Mesendoderm (in vitro differentiated cells): ENCODE measurements around the gene AKR7A2.
"Not testable (repeated sequence)": the region's sequence is repeated elsewhere in the genome, so short reads cannot be mapped to it uniquely, and the experiment has no call there.

Experiments used
- DNase-seq: peaks from one replicate; pipeline ENCODE4 v3.0.0; 2013
- H2AK5ac ChIP-seq: 2 replicates; pipeline ENCODE4 v1.6.1; 2013; ENCODE audit warnings: low read length, inconsistent platforms
- H2BK120ac ChIP-seq: 2 replicates; pipeline ENCODE4 v1.6.1; 2013; ENCODE audit warnings: low read depth, mild to moderate bottlenecking, low read length, moderate library complexity, mixed read lengths
- H2BK15ac ChIP-seq: replicated peaks from 2 replicates; pipeline ENCODE4 v1.6.1; 2013; ENCODE audit warnings: low read depth, mild to moderate bottlenecking, moderate library complexity
- H2BK5ac ChIP-seq: 2 replicates; pipeline ENCODE4 v1.6.1; 2013; ENCODE audit warnings: low read length, inconsistent platforms
- H3K18ac ChIP-seq: 2 replicates; pipeline ENCODE4 v1.6.1; 2013; ENCODE audit warnings: mild to moderate bottlenecking, low read length, mixed read lengths
- H3K23ac ChIP-seq: one replicate; pipeline ENCODE4 v1.6.1; 2013; ENCODE audit warnings: low read length
- H3K27ac ChIP-seq: 2 replicates; pipeline ENCODE4 v1.5.1; 2013; ENCODE audit warnings: low read depth, mild to moderate bottlenecking, inconsistent platforms, low read length, moderate library complexity
- H3K27me3 ChIP-seq: 2 replicates; pipeline ENCODE4 v1.6.1; 2013; ENCODE audit warnings: low read length, control low read depth, mild to moderate bottlenecking, inconsistent platforms; ENCODE audit not compliant: insufficient read depth, poor library complexity
- H3K36me3 ChIP-seq: 2 replicates; pipeline ENCODE4 v1.6.1; 2013; ENCODE audit warnings: low read length, inconsistent platforms; ENCODE audit not compliant: control insufficient read depth, insufficient read depth
- H3K4ac ChIP-seq: one replicate; pipeline ENCODE4 v1.6.1; 2013; ENCODE audit warnings: low read depth, mild to moderate bottlenecking, low read length, moderate library complexity
- H3K4me1 ChIP-seq: 2 replicates; pipeline ENCODE4 v1.6.1; 2013; ENCODE audit warnings: low read depth, low read length, inconsistent platforms; ENCODE audit not compliant: control insufficient read depth
- H3K4me2 ChIP-seq: 2 replicates; pipeline ENCODE4 v1.6.1; 2013; ENCODE audit warnings: low read length
- H3K4me3 ChIP-seq: 2 replicates; pipeline ENCODE4 v1.5.1; 2013; ENCODE audit warnings: mild to moderate bottlenecking, low read length
- H3K56ac ChIP-seq: one replicate; pipeline ENCODE4 v1.6.1; 2013; ENCODE audit warnings: low read length
- H3K79me1 ChIP-seq: 2 replicates; pipeline ENCODE4 v1.6.1; 2013; ENCODE audit warnings: low read length, inconsistent platforms
- H3K79me2 ChIP-seq: 2 replicates; pipeline ENCODE4 v1.6.1; 2013; ENCODE audit warnings: mild to moderate bottlenecking, low read length; ENCODE audit not compliant: control insufficient read depth, insufficient read depth
- H3K9ac ChIP-seq: 2 replicates; pipeline ENCODE4 v1.6.1; 2013; ENCODE audit warnings: low read length, inconsistent platforms
- H4K5ac ChIP-seq: one replicate; pipeline ENCODE4 v1.6.1; 2013; ENCODE audit warnings: low read length
- H4K8ac ChIP-seq: one replicate; pipeline ENCODE4 v1.6.1; 2013; ENCODE audit warnings: low read depth, mild to moderate bottlenecking, control low read depth, low read length, moderate library complexity
- WGBS: extraction: QIAGEN DNeasy Blood & Tissue Kit; methylation state at CpG from one replicate; pipeline ENCODE4 v1.1.7; 2013; ENCODE audit warnings: low lambda C conversion rate, missing lambda C conversion rate; ENCODE audit not compliant: insufficient coverage; ENCODE audit errors: extremely low coverage; 5-methylcytosine and 5-hydroxymethylcytosine counted together

The AKR7A2 gene

GRCh38 chr1:19283891-19284290 lies 28.1 kb downstream of the AKR7A2 start:
- Histone ChIP-seq H3K56ac (no peak overlapping the region), H3K79me2 (no peaks in the 10 kb centered on the region), H3K4ac (no peak overlapping the region), H2AK5ac (no peak overlapping the region), H3K18ac (no peak overlapping the region), H2BK120ac (no peak overlapping the region), H3K23ac (no peak overlapping the region), H3K27me3 (no peaks in the 10 kb centered on the region), H3K4me1 (no peaks in the 10 kb centered on the region), H4K5ac (no peak overlapping the region), H2BK15ac (no peak overlapping the region), H3K4me2 (no peak overlapping the region), H3K9ac (no peak overlapping the region), H2BK5ac (no peak overlapping the region), H3K27ac (no peak overlapping the region), H4K8ac (no peak overlapping the region), H3K4me3 (no peak overlapping the region), H3K79me1 (no peaks in the 10 kb centered on the region), H3K36me3 (no peaks in the 10 kb centered on the region)
- no peak for DNase-seq
- no CpG with 5 or more reads among the region's 9 CpGs for WGBS

- no peaks in the 10 kb centered on the region for H3K36me3 ChIP-seq
- H3K79me2 ChIP-seq, result no peaks in the 10 kb centered on the region
- no peak for DNase-seq
- H3K4me2 ChIP-seq, result no peak overlapping the region
- no peaks in the 10 kb centered on the region for H3K79me1 ChIP-seq
- H4K8ac ChIP-seq, result no peak overlapping the region
- H3K4me3 ChIP-seq, result no peak overlapping the region
- no peak overlapping the region for H3K27ac ChIP-seq
- H3K18ac ChIP-seq, result no peak overlapping the region
- no peak overlapping the region for H2BK5ac ChIP-seq
- H3K27me3 ChIP-seq, result no peaks in the 10 kb centered on the region
- no peak overlapping the region for H3K4ac ChIP-seq
- no peak overlapping the region for H3K56ac ChIP-seq
- no CpG with 5 or more reads among the region's 5 CpGs for WGBS
- H2AK5ac ChIP-seq, result no peak overlapping the region
- H3K9ac ChIP-seq, result no peak overlapping the region
- H2BK120ac ChIP-seq, result no peak overlapping the region
- no peaks in the 10 kb centered on the region for H3K4me1 ChIP-seq
- no peak overlapping the region for H4K5ac ChIP-seq
- H2BK15ac ChIP-seq, result no peak overlapping the region
- no peak overlapping the region for H3K23ac ChIP-seq
Measured at GRCh38 chr1:19274636-19275035, 37.3 kb downstream of the AKR7A2 start.

- not testable (repeated sequence) for H2BK120ac ChIP-seq, H2AK5ac ChIP-seq
Measured at GRCh38 chr1:19273844-19274531, 38.0 kb downstream of the AKR7A2 start.

GRCh38 chr1:19273106-19273843 lies 38.7 kb downstream of the AKR7A2 start:
- Histone ChIP-seq H3K36me3 (no peaks in the 10 kb centered on the region), H2AK5ac (no peak overlapping the region), H3K27me3 (no peaks in the 10 kb centered on the region), H3K4ac (no peak overlapping the region), H3K79me2 (no peaks in the 10 kb centered on the region), H2BK120ac (no peak overlapping the region), H4K5ac (no peak overlapping the region), H3K23ac (no peak overlapping the region), H3K4me3 (no peak overlapping the region), H3K56ac (no peak overlapping the region), H4K8ac (no peak overlapping the region), H3K79me1 (no peaks in the 10 kb centered on the region), H3K4me2 (no peak overlapping the region), H2BK5ac (no peak overlapping the region), H3K18ac (no peak overlapping the region), H3K9ac (no peak overlapping the region), H3K27ac (no peak overlapping the region), H3K4me1 (no peaks in the 10 kb centered on the region), H2BK15ac (no peak overlapping the region)
- DNase-seq, result no peak
- WGBS, result no CpG with 5 or more reads among the region's 22 CpGs

More at GRCh38 chr1:19273844-19274531, 38.0 kb downstream of the AKR7A2 start:
- not testable (repeated sequence) for H3K36me3 ChIP-seq, H3K79me1 ChIP-seq, H3K27ac ChIP-seq, H3K18ac ChIP-seq, DNase-seq, H3K4me2 ChIP-seq, H3K4ac ChIP-seq, H4K5ac ChIP-seq, H3K23ac ChIP-seq, H2BK15ac ChIP-seq, H2BK5ac ChIP-seq, H3K79me2 ChIP-seq, H3K4me3 ChIP-seq, H4K8ac ChIP-seq, H3K27me3 ChIP-seq, H3K9ac ChIP-seq, H3K56ac ChIP-seq, H3K4me1 ChIP-seq
- WGBS, result no CpG with 5 or more reads among the region's 66 CpGs

GRCh38 chr1:19272064-19272463 lies 39.9 kb downstream of the AKR7A2 start:
- Histone ChIP-seq H3K4me1 (no peaks in the 10 kb centered on the region), H4K8ac (no peak overlapping the region), H3K27me3 (no peaks in the 10 kb centered on the region), H3K4ac (no peak overlapping the region), H3K9ac (no peak overlapping the region), H3K4me2 (no peak overlapping the region), H2BK5ac (no peak overlapping the region), H2BK15ac (no peak overlapping the region), H3K18ac (no peak overlapping the region), H2AK5ac (no peak overlapping the region), H2BK120ac (no peak overlapping the region), H3K36me3 (no peaks in the 10 kb centered on the region), H3K23ac (no peak overlapping the region), H4K5ac (no peak overlapping the region), H3K56ac (no peak overlapping the region), H3K4me3 (no peak overlapping the region), H3K27ac (no peak overlapping the region), H3K79me1 (no peaks in the 10 kb centered on the region), H3K79me2 (no peaks in the 10 kb centered on the region)
- no peak for DNase-seq
